ENCODE data around the gene NFKBIZ. TPM values are rescaled to one million over a fixed set of nuclear protein-coding genes. Genes with fewer than 3 reads are reported as not detected.

NFKBIZ gene
- total RNA-seq, 2 donors from 2014 or later = 206 to 225 TPM

DNA sequence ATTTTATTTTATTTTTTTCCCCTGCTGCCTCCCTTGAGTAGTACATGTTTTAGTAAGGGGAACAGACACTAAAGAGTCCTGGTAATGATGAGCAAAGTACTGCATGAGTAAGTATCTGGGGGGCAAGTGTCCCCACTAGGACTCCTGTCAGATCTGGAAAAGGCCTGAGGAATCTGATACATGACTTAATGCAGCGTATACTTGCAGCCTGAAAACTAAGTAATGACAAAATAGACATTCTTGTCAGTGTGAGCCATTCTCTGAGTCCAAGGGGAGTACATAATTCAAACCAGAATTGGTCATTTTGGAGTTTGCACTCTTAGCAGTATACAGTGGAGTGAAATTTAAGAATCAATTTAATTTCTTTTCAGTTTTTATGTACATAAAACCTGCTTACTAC, 42.8 kb upstream of the NFKBIZ start:
- H3K27me3 ChIP-seq (replicated peaks; ENCODE audit: insufficient read depth) = no peaks in the 10 kb centered on the region
- H3K4me3 ChIP-seq = no peak overlapping the region
- TF ChIP-seq, protein P1, sequence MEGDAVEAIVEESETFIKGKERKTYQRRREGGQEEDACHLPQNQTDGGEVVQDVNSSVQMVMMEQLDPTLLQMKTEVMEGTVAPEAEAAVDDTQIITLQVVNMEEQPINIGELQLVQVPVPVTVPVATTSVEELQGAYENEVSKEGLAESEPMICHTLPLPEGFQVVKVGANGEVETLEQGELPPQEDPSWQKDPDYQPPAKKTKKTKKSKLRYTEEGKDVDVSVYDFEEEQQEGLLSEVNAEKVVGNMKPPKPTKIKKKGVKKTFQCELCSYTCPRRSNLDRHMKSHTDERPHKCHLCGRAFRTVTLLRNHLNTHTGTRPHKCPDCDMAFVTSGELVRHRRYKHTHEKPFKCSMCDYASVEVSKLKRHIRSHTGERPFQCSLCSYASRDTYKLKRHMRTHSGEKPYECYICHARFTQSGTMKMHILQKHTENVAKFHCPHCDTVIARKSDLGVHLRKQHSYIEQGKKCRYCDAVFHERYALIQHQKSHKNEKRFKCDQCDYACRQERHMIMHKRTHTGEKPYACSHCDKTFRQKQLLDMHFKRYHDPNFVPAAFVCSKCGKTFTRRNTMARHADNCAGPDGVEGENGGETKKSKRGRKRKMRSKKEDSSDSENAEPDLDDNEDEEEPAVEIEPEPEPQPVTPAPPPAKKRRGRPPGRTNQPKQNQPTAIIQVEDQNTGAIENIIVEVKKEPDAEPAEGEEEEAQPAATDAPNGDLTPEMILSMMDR (IDR thresholded peaks at IDR 0.05) = no peak
- H3K27ac ChIP-seq = no peak overlapping the region
- H3K4me1 ChIP-seq (ENCODE audit: control insufficient read depth in 1 of 2, low read depth in 2 of 2) = peaks cover 6 to 22% of the 10 kb centered on the region in 2 donors
- ATAC-seq (ENCODE audit: insufficient number of reproducible peaks, low FRiP score, low read depth) (no peak), DNase-seq (ENCODE audit: low spot score) (no peak)
- no peaks in the 10 kb centered on the region for H3K9me3 ChIP-seq
- H3K36me3 ChIP-seq = no peaks in the 10 kb centered on the region

DNA sequence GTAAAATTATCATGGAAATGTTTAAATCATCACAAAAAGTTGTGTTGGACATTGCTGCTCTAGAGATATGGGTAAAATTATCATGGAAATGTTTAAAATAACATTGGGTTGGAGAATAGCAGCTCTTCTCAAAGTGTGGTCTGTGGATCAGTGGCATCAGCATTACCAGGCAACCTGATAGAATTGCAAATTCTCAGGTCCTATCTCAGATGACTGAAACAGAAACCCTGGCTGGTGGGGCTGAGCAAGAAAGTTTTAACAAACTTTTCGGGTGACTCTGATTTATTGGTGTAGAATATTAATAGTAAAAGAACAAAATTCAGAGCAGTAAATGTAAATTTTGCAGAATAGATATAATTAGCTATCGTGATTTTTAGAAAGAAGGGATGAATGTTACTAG, 41.4 kb upstream of the NFKBIZ start:
- Histone ChIP-seq H3K4me1 (ENCODE audit: control insufficient read depth in 1 of 2, low read depth in 2 of 2) (peaks cover 6 to 22% of the 10 kb centered on the region in 2 donors), H3K36me3 (no peaks in the 10 kb centered on the region), H3K4me3 (no peak overlapping the region), H3K27me3 (replicated peaks; ENCODE audit: insufficient read depth) (no peaks in the 10 kb centered on the region), H3K9me3 (no peaks in the 10 kb centered on the region), H3K27ac (no peak overlapping the region)
- TF ChIP-seq, protein P1 (IDR thresholded peaks at IDR 0.05) = no peak
- ATAC-seq (ENCODE audit: insufficient number of reproducible peaks, low FRiP score, low read depth) (no peak), DNase-seq (ENCODE audit: low spot score) (no peak)

DNA sequence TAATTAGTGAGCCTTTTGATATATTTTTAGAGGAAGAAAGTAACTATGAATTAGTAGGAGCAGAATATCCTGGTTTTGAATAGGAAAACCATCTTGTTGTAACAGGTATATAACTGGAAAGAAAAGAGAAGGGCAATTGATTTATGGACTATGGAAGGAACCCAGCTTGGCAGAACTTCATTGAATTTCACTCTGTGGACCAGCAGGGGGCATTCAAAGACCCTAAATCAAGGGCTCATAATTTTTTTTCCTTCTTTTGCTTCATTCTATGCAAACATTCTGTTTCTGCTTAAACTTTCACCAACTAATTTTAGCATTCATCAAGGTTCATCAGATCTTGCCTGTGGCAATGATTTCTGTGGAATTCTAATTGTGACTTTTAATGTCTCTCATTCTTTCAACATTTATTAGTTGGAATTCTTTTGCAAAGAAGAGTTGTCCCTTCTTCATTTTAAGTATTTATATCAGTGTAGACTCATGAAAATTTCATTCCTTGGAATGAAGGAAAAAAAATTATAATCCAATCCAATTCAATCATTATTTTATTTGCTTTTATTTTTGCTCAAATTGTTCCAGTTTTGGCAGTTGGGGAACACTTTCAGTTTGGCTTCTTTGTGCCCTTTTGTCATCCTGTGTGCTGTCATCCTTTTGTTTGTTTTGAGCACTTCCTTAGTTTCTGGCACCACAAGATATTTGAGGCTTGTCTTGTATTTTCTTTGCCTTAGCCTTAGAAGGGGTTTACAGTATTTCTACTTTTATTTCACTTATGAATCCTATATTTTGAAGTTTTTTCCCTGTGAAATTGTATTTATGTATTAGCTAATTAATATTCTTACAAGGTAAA, 39.9 kb upstream of the NFKBIZ start:
- no peak for DNase-seq (ENCODE audit: low spot score)
- Histone ChIP-seq H3K27ac (no peak overlapping the region), H3K4me3 (no peak overlapping the region), H3K4me1 (ENCODE audit: control insufficient read depth in 1 of 2, low read depth in 2 of 2) (peaks cover 6 to 22% of the 10 kb centered on the region in 2 donors), H3K27me3 (replicated peaks; ENCODE audit: insufficient read depth) (no peaks in the 10 kb centered on the region), H3K36me3 (no peaks in the 10 kb centered on the region), H3K9me3 (no peaks in the 10 kb centered on the region)
- peak; percentile 44 for ATAC-seq (ENCODE audit: insufficient number of reproducible peaks, low FRiP score, low read depth)
- TF ChIP-seq, protein P1 (IDR thresholded peaks at IDR 0.05) = peak; percentile 67

DNA sequence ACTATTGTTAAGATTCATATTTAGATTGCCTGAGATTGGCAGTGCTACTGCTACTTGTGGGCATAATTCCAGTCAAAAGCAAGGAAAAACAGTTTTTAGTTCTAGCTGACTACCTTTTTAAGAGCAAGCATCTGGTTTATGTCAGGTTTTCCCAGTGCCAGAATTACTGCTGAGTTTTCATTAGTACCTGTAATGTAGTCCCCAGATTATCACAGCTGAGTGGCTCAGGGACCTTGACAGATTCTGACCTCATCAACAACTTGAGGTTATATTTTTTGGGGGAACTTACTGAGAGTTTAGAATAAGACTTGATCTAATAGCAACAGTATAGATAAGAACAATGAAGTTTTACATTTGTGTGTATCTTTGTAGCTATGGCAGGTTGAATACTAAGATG, 39.3 kb upstream of the NFKBIZ start:
- DNase-seq (ENCODE audit: low spot score) = no peak
- no peaks in the 10 kb centered on the region for H3K9me3 ChIP-seq
- no peaks in the 10 kb centered on the region for H3K36me3 ChIP-seq
- H3K4me3 ChIP-seq = no peak overlapping the region
- ATAC-seq (ENCODE audit: insufficient number of reproducible peaks, low FRiP score, low read depth) = no peak
- H3K27me3 ChIP-seq (replicated peaks; ENCODE audit: insufficient read depth) = no peaks in the 10 kb centered on the region
- TF ChIP-seq, protein P1 (IDR thresholded peaks at IDR 0.05) = no peak
- H3K4me1 ChIP-seq (ENCODE audit: control insufficient read depth in 1 of 2, low read depth in 2 of 2) = peaks cover 6 to 22% of the 10 kb centered on the region in 2 donors
- H3K27ac ChIP-seq = no peak overlapping the region

DNA sequence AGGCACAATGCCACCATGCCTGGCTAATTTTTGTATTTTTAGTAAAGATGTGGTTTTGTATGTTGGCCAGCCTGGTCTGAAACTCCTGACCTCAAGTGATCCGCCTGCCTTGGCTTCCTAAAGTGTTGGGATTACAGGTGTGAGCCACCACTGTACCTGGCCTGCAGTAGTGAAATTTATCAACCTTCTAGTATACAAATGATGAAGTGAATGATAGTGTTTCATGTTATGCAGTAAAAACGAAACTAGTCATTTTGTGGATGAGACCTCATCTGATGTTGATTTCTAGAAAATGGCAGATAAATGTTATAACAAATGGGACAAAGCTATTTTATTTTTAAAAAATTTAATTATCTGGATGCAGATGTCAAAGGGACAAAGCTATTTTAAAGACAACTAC, 37.4 kb upstream of the NFKBIZ start:
- H3K27ac ChIP-seq = no peak overlapping the region
- no peak for DNase-seq (ENCODE audit: low spot score)
- ATAC-seq (ENCODE audit: insufficient number of reproducible peaks, low FRiP score, low read depth) = no peak
- no peaks in the 10 kb centered on the region for H3K36me3 ChIP-seq
- no peaks in the 10 kb centered on the region for H3K27me3 ChIP-seq (replicated peaks; ENCODE audit: insufficient read depth)
- H3K9me3 ChIP-seq = no peaks in the 10 kb centered on the region
- no peak overlapping the region for H3K4me3 ChIP-seq
- H3K4me1 ChIP-seq (ENCODE audit: control insufficient read depth in 1 of 2, low read depth in 2 of 2) = peaks cover 6 to 13% of the 10 kb centered on the region in 2 donors
- TF ChIP-seq, protein P1 (IDR thresholded peaks at IDR 0.05) = no peak

Measured in thoracic aorta (tissue), 2 donors.